Activated CD8-positive, alpha-beta memory T cell treated with anti-CD3 and anti-CD28 coated beads, Interleukin-2, amount 50 U/mL, for 24 hours (primary cell): ENCODE data around the gene IFI16.
"Not testable (repeated sequence)": the region's sequence is repeated elsewhere in the genome, so short reads cannot be mapped to it uniquely, and the experiment has no call there.

Experiments
- DNase-seq: peaks from one replicate; pipeline ENCODE4 v3.0.0-alpha.2; 2020; ENCODE audit errors: extremely low read depth

The IFI16 gene

GRCh38 chr1:159009704-159010361, at the start of gene IFI16:
Gene IFI16 (plus strand): TSS chr1:159009907. CDS start chr1:159014681, 4,774 bp downstream.
- DNase-seq = no peak

GRCh38 chr1:158961178-158961577, 48.5 kb upstream of the IFI16 start:
- no peak for DNase-seq

GRCh38 chr1:158962983-158963382, 46.7 kb upstream of the IFI16 start:
- DNase-seq = no peak

GRCh38 chr1:158969166-158969565, 40.5 kb upstream of the IFI16 start:
- DNase-seq = no peak

GRCh38 chr1:158969855-158970254, 39.9 kb upstream of the IFI16 start:
- DNase-seq = no peak

DNA sequence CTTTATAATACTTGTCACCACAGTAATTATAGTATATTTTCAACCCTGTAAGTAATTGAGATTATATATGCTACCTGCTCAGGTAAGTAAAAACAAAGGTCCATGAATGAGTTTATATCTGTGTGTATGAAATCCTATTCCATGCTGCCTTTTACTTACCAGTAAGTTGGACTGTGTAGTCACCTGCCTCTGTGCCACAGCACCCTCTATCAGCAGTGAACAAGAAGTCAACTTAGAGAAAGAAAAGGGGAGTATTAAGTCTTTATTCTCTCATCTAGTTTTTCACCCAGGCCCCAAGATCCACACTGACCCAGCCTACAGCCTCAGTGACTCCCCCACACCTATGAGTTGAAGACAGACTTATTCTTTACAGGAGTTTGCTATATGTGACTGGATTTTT, 36.9 kb upstream of the IFI16 start:
- no peak for DNase-seq

DNA sequence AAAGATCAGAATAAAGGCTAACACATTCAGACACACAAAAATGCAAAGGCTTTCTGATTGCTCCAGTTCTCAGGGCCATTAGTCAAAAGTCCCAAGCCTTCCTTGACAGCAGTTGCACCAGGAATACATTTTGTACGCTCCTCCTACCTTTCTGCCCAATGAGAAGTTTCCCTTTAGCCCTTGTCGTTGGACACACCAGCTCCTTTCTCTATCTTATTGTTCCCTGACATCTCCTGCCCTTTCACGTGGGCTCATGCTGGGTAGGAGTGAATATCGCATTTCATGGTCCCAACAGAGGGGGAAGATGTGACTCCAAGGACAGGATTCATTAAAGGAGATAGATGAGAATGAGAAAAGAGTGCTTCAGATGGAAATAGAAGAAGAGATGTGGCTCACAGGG, 33.5 kb upstream of the IFI16 start:
- no peak for DNase-seq

DNA sequence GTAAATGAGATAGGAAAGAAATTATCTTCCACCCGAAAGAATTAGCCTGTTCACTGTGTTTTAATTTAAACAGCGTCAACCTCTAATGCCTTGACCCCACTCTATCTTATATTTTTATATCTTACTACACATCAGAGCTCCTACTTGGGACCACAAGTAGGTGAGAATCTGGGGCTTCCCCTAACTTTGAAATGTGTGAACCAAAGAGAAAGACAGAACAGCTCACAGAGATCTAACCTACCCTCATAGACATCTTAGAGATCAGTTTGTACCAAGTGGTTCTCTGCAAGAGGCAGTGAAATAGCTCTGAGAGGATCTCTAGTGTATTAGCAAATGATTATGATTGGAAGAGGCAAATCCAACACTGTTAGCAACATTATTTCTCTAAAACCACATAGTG, 31.0 kb upstream of the IFI16 start:
- DNase-seq = no peak

DNA sequence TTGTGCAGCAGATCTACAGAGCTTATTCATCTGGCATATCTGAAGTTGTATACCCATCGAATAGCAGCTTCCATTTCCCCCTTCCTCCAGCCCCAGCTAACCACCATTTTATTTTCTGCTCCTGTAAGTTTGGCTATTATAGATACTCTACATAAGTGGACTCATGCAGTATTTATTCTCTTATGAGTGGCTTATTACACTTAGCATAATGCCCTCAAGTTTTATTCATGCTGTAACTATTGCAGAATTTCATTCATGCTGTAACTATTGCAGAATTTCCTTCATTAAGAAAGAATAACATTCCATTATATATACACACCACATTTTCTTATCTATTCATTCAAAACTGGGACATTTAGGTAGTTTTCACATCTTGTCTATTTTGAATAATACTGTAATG, 30.5 kb upstream of the IFI16 start:
- no peak for DNase-seq

DNA sequence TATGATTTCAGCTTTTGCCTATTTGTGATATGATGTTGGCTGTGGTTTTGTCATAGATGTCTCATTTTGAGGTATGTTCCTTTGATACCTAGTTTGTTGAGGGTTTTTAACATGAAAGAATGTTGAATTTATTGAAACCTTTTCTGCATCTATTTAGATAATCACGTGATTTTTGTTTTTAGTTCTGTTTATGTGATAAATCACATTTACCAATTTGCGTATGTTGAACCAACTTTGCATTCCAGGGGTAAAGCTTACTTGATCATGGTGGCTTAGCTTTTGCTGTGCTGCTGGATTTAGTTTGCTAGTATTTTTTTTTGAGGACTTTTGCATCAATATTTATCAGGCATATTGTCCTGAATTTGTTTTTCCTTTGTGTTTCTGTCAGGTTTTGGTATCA, 26.5 kb upstream of the IFI16 start:
- DNase-seq = no peak

DNA sequence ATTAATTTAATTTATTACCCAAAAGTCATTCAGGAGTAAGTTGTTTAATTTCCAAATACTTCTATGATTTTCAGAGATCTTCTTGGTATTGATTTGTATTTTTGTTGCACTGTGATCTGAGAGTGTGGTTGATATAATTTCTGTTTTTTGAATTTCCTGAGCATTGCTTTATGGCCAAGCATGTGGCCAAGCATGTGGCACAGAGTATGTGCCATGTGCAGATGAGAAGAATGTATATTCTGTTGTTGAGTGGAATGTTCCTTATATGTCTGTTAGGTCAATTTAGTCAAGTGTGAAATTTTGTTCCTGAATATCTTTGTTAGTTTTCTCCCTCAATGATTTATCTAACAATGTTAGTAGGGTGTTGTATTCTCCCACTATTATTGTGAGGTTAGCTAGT, 25.3 kb upstream of the IFI16 start:
- no peak for DNase-seq

GRCh38 chr1:158989424-158989823, 20.3 kb upstream of the IFI16 start:
- no peak for DNase-seq

DNA sequence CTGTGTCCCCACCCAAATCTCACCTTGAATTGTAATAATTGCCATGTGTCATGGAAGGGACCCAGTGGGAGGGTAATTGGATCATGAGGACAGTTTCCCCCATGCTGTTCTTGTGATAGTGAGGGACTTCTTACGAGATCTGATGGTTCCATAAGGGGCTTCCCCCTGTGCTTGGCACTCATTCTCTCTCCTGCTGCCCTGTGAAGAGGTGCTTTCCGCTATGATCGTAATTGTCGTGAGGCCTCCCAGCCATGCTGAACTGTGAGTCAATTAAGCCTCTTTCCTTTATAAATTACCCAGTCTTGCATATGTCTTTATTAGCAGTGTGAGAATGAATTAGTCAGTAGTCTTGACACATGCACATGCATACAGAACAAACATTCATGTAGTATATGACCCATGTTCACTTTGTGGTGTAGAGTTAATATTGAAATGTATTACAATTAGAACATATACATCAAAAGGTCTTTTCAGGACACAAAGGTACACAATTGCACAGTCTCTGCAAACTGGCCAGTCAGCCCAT, 16.9 kb upstream of the IFI16 start:
- DNase-seq = no peak

DNA sequence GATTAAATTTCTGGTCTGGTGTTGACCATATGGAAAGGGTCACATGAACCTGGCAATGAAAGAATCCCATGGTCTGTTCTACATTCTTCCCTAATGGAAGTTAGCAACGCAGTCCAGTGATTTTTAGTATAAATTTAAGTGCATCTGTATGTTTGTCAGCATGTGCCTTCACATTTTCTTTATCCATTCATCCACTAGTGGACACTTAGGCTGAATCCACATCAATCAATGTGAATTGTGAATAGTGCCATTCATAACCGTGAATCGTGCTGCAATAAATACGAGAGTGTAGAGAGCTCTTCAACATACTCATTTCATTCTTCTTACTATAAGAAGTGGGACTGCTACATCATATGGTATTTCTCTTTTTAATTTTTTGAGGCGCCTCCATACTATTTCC, 12.7 kb upstream of the IFI16 start:
- DNase-seq = no peak

- DNase-seq = no peak
Observed at GRCh38 chr1:158998037-158998780, 11.5 kb upstream of the IFI16 start.

GRCh38 chr1:158998781-158999161, 10.9 kb upstream of the IFI16 start:
- no peak for DNase-seq

DNA sequence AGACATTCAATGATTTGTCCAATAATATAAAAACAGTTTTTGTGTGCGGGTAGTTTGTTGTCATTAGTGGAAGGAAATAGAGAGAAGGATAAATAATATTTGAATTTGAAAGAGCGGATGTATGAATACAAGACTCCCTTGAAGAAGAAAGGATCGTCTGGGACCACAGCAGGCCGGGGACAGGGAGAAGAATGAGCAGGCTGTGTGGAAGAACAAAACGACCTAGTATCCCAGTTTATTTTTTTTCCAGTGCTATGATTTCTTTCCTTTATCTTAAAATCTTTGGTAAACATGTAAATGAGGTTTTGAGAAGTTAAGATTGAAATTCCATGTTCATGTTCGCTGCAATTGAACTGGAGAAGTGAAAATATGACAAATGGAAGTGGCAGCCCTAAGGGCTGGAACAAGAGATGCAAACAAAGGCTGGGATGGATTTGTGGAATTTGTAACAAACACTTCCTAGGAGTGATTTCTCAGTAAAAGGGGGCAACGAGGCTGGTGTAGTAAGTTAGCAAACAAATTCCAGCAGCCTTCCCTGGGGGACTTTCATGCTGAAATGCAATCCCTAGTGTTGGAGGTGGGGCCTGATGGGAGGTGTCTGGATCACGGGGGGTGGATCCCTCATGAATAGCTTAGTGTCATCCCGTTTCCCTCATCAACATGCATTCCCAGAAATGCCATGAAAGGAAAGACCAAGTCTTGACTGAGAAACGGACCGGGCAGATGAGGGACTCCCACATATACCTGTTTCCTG, 10.2 kb upstream of the IFI16 start:
- no peak for DNase-seq

- DNase-seq = no peak
Observed at GRCh38 chr1:159000070-159000409, 9.7 kb upstream of the IFI16 start.

- no peak for DNase-seq
Observed at GRCh38 chr1:159000625-159001024, 9.1 kb upstream of the IFI16 start.

GRCh38 chr1:159005161-159005560, 4.5 kb upstream of the IFI16 start:
- no peak for DNase-seq

- no peak for DNase-seq
Observed at GRCh38 chr1:159005676-159006075, 4.0 kb upstream of the IFI16 start.

GRCh38 chr1:159006210-159006807, 3.4 kb upstream of the IFI16 start:
- DNase-seq = not testable (repeated sequence)
